IPS DF 6.9 (cell line): ENCODE results near the gene TXNRD1.
"Not testable (repeated sequence)": the region's sequence is repeated elsewhere in the genome, so short reads cannot be mapped to it uniquely, and the experiment has no call there.

Source experiments
- DNase-seq: peaks from one replicate; pipeline ENCODE4 v3.0.0-alpha.2; 2013; ENCODE audit warnings: low read depth, low spot score
- H3K27ac ChIP-seq: one replicate; pipeline ENCODE4 v1.5.1; 2013; ENCODE audit warnings: low read length, control low read depth
- H3K27me3 ChIP-seq: 2 replicates; pipeline ENCODE4 v1.6.1; 2013; ENCODE audit warnings: mild to moderate bottlenecking, low read length; ENCODE audit not compliant: control insufficient read depth, insufficient read depth
- H3K36me3 ChIP-seq: 2 replicates; pipeline ENCODE4 v1.6.1; 2013; ENCODE audit warnings: low read length; ENCODE audit not compliant: control insufficient read depth, insufficient read depth
- H3K4me1 ChIP-seq: 2 replicates; pipeline ENCODE4 v1.6.1; 2013; ENCODE audit warnings: low read length; ENCODE audit not compliant: control insufficient read depth, insufficient read depth
- H3K4me3 ChIP-seq: 2 replicates; pipeline ENCODE4 v1.5.1; 2013; ENCODE audit warnings: mild to moderate bottlenecking, low read length
- H3K9me3 ChIP-seq: 2 replicates; pipeline ENCODE4 v1.6.1; 2013; ENCODE audit warnings: low read length, inconsistent platforms; ENCODE audit not compliant: control insufficient read depth, insufficient read depth
- WGBS: extraction: QIAGEN DNeasy Blood & Tissue Kit; methylation state at CpG from one replicate; pipeline ENCODE4 v1.1.7; 2013; ENCODE audit warnings: mixed read lengths, missing lambda C conversion rate; ENCODE audit not compliant: insufficient read length, insufficient coverage; 5-methylcytosine and 5-hydroxymethylcytosine counted together

TXNRD1 gene

GRCh38 chr12:104384141-104384880, 168.7 kb downstream of the TXNRD1 start:
- no peaks in the 10 kb centered on the region for H3K36me3 ChIP-seq
- H3K4me1 ChIP-seq = peaks cover 1% of the 10 kb centered on the region; the same call in 1 of the 2 replicates
- H3K27ac ChIP-seq = no peak overlapping the region
- no CpG with 5 or more reads among the region's 6 CpGs for WGBS
- no peaks in the 10 kb centered on the region for H3K9me3 ChIP-seq
- H3K4me3 ChIP-seq = no peak overlapping the region
- H3K27me3 ChIP-seq = no peaks in the 10 kb centered on the region
- no peak for DNase-seq

DNA sequence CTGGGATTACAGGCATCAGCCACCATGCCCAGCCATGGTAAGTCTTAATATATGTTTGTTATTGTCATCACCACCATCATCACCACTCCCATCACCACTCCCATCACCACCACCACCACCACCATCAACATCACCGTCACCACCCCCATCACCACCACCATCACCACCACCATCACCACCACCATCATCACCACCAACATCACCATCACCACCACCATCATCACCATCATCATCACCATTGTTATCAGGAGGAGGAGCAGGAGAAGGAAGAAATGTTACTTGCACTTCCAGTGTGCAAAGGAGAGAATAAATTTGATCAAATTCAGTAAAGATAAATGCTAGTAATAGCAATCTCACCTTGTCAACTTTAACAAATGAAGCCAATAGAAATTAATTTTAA, 169.9 kb downstream of the TXNRD1 start:
- Histone ChIP-seq H3K27ac (no peak overlapping the region), H3K27me3 (no peaks in the 10 kb centered on the region), H3K4me1 (peaks cover 1% of the 10 kb centered on the region; the same call in 1 of the 2 replicates), H3K36me3 (no peaks in the 10 kb centered on the region), H3K9me3 (no peaks in the 10 kb centered on the region), H3K4me3 (no peak overlapping the region)
- WGBS = no CpG with 5 or more reads among the region's 1 CpG
- no peak for DNase-seq

GRCh38 chr12:104386461-104386860, 170.9 kb downstream of the TXNRD1 start:
- H3K27ac ChIP-seq = no peak overlapping the region
- no peak overlapping the region for H3K4me3 ChIP-seq
- whole genome bisulfite sequencing = no CpG with 5 or more reads among the region's 3 CpGs
- peaks cover 1% of the 10 kb centered on the region; the same call in 1 of the 2 replicates for H3K4me1 ChIP-seq
- H3K27me3 ChIP-seq = no peaks in the 10 kb centered on the region
- no peak for DNase-seq
- no peaks in the 10 kb centered on the region for H3K9me3 ChIP-seq
- no peaks in the 10 kb centered on the region for H3K36me3 ChIP-seq

DNA sequence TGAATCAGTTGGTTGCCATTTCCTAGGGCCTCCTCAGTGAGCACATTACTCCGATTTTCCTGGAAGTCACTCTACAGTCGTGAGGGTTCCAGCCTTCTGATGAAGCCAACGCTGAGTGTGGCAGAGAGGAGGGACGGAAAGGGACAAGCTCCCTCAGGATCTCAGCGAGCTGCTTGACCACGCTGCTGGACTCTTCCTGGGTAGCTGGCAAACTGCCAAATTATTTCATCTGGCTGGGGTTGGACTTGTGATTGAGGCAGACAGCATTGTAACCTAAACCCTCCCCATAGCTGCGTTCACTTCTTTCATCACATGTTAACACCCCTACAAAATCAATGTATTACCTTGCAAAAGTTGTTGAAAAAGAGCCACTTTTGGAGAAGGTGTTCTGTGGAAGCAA, 171.6 kb downstream of the TXNRD1 start:
- H3K9me3 ChIP-seq = no peaks in the 10 kb centered on the region
- H3K4me1 ChIP-seq = no peaks in the 10 kb centered on the region
- no peaks in the 10 kb centered on the region for H3K36me3 ChIP-seq
- H3K27me3 ChIP-seq = no peaks in the 10 kb centered on the region
- no peak for DNase-seq
- WGBS = no CpG with 5 or more reads among the region's 7 CpGs
- no peak overlapping the region for H3K27ac ChIP-seq
- H3K4me3 ChIP-seq = no peak overlapping the region

DNA sequence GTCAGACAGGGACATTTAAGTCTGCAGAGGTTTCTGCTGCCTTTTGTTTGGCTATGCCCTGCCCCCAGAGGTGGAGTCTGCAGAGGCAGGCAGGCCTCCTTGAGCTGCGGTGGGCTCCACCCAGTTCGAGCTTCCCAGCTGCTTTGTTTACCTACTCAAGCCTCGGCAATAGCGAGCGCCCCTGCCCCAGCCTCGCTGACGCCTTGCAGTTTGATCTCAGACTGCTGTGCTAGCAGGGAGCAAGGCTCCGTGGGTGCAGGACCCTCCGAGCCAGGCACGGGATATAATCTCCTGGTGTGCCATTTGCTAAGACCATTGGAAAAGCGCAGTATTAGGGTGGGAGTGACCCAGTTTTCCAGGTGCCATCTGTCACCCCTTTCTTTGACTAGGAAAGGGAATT, 178.5 kb downstream of the TXNRD1 start:
- no CpG with 5 or more reads among the region's 11 CpGs for WGBS

More for the DNA sequence above, 178.5 kb downstream of the TXNRD1 start:
- H3K4me1 ChIP-seq, H3K9me3 ChIP-seq, DNase-seq, H3K36me3 ChIP-seq, H3K4me3 ChIP-seq, H3K27me3 ChIP-seq, H3K27ac ChIP-seq: not testable (repeated sequence)
